OCI-LY7 (cell line): ENCODE results near the gene CCDC187. TPM values are rescaled to one million over a fixed set of nuclear protein-coding genes. Genes with fewer than 3 reads are reported as not detected.
"Not testable (repeated sequence)": the region's sequence is repeated elsewhere in the genome, so short reads cannot be mapped to it uniquely, and the experiment has no call there.

Experiments used
- Bru-seq: library from RNA; stranded (reverse); fragments of 400-500 nt; gene quantifications from one replicate; lab custom pipeline; 2021; lab: Mats Ljungman, UMichigan
- BruChase-seq, 2 experiments: library from RNA; stranded (reverse); fragments of 400-500 nt; gene quantifications; one replicate each; lab custom pipeline; 2021; lab: Mats Ljungman, UMichigan
- BruUV-seq: library from RNA; stranded (reverse); fragments of 400-500 nt; replicated peaks from 2 replicates; lab custom pipeline; 2021; lab: Mats Ljungman, UMichigan
- CTCF ChIA-PET: fragments of 300-600 bp; sonication (Branson Sonifier 250); formaldehyde crosslinking; loops from one replicate; lab custom pipeline; 2022; ENCODE audit warnings: antibody characterized with exemption; ENCODE audit not compliant: unreplicated experiment; lab: Charles Lee
- POLR2A ChIA-PET: fragments of 300-600 bp; sonication (Branson Sonifier 250); formaldehyde crosslinking; loops from one replicate; lab custom pipeline; 2022; ENCODE audit warnings: antibody characterized with exemption; lab: Charles Lee
- DNase-seq: peaks from one replicate; pipeline ENCODE4 v3.0.0-alpha.2; 2015; ENCODE audit warnings: low spot score
- H2AFZ ChIP-seq: fragments of 200-600 bp; sonication (generic), shearing (Covaris generic); 2 replicates; pipeline ENCODE4 v1.6.1; 2014; ENCODE audit warnings: mild to moderate bottlenecking, antibody characterized with exemption, low read length, moderate library complexity
- H3K27ac ChIP-seq: fragments of 200-600 bp; sonication (generic); 2 replicates; pipeline ENCODE4 v1.5.1; 2014; ENCODE audit warnings: mixed run types, low read depth, mild to moderate bottlenecking, moderate library complexity, low read length, inconsistent platforms; ENCODE audit not compliant: poor library complexity, severe bottlenecking
- H3K36me3 ChIP-seq: fragments of 200-600 bp; sonication (generic); 2 replicates; pipeline ENCODE4 v1.6.1; 2014; ENCODE audit warnings: mild to moderate bottlenecking, antibody characterized with exemption, low read length, moderate library complexity, mixed read lengths; ENCODE audit not compliant: insufficient read depth
- H3K4me1 ChIP-seq: fragments of 200-600 bp; sonication (generic); 2 replicates; pipeline ENCODE4 v1.5.1; 2014; ENCODE audit warnings: mild to moderate bottlenecking, low read length; ENCODE audit not compliant: insufficient read depth, poor library complexity, severe bottlenecking
- H3K4me2 ChIP-seq: fragments of 200-600 bp; sonication (generic); 2 replicates; pipeline ENCODE4 v1.6.1; 2014; ENCODE audit warnings: mild to moderate bottlenecking, low read length
- H3K4me3 ChIP-seq: fragments of 200-600 bp; sonication (generic); 2 replicates; pipeline ENCODE4 v1.5.1; 2014; ENCODE audit warnings: mild to moderate bottlenecking, low read depth, low read length; ENCODE audit not compliant: poor library complexity, severe bottlenecking
- H3K79me2 ChIP-seq: fragments of 200-600 bp; sonication (generic); 2 replicates; pipeline ENCODE4 v1.6.1; 2016; ENCODE audit warnings: low read depth, mild to moderate bottlenecking, low read length, moderate library complexity, mixed read lengths; ENCODE audit not compliant: insufficient read depth
- H3K9me2 ChIP-seq: fragments of 200-600 bp; sonication (generic); 2 replicates; pipeline ENCODE4 v1.6.1; 2016; ENCODE audit warnings: mild to moderate bottlenecking, low read length, mixed read lengths; ENCODE audit not compliant: insufficient read depth
- H3K9me3 ChIP-seq: fragments of 200-600 bp; sonication (generic); 2 replicates; pipeline ENCODE4 v1.6.1; 2014; ENCODE audit warnings: mild to moderate bottlenecking, mixed run types, low read length, mixed read lengths
- H4K20me1 ChIP-seq: fragments of 200-600 bp; sonication (generic); 2 replicates; pipeline ENCODE4 v1.6.1; 2014; ENCODE audit warnings: mild to moderate bottlenecking, antibody characterized with exemption, low read length, moderate library complexity, mixed read lengths; ENCODE audit not compliant: insufficient read depth
- EZH2phosphoT487 ChIP-seq: fragments of 200-600 bp; sonication (generic); IDR thresholded peaks from 2 replicates; pipeline ENCODE4 v1.6.1; 2018; ENCODE audit warnings: low read depth, borderline replicate concordance, mild to moderate bottlenecking, mixed run types, antibody characterized with exemption, low read length, moderate library complexity, mixed read lengths
- intact Hi-C: fragments of 100-400 bp; cut with micrococcal nuclease; formaldehyde crosslinking; loops from one replicate; pipeline ENCODE4 v1.10.0; 2022; ENCODE audit not compliant: unreplicated experiment
- long read RNA-seq: library from polyadenylated mRNA; stranded (forward); transcript quantifications from one replicate; pipeline ENCODE4 v2.0.0, GENCODE V29; 2022
- total RNA-seq, 2 experiments: library from RNA; depleted of rRNA in 1 of 2; stranded (reverse); fragments of >200 nt in 1 of 2; shearing (Covaris generic) in 1 of 2; gene quantifications; 2 replicates each; pipeline ENCODE4 v1.2.3, GENCODE V29; 2014 to 2022
- TF ChIP-seq, protein P1 (sequence below): fragments of 200-600 bp; sonication (generic); conservative IDR thresholded peaks from 2 replicates; pipeline ENCODE4 v1.5.1; 2014; ENCODE audit warnings: mild to moderate bottlenecking, antibody characterized with exemption, low read length, moderate library complexity, mixed read lengths

The CCDC187 gene
- not detected in 2 replicates for total RNA-seq (2014; rRNA removed; shearing (Covaris generic))
- total RNA-seq (2022): not detected in 2 replicates
- Bru-seq, nascent RNA: percentile 6 among the genes with signal in this experiment
- BruChase-seq, experiment 1, labeled RNA remaining after a 6-hour chase: percentile 3 among the genes with signal in this experiment
- BruChase-seq, experiment 2, labeled RNA remaining after a 2-hour chase: percentile 3 among the genes with signal in this experiment
- long read RNA-seq: 0 reads

DNA sequence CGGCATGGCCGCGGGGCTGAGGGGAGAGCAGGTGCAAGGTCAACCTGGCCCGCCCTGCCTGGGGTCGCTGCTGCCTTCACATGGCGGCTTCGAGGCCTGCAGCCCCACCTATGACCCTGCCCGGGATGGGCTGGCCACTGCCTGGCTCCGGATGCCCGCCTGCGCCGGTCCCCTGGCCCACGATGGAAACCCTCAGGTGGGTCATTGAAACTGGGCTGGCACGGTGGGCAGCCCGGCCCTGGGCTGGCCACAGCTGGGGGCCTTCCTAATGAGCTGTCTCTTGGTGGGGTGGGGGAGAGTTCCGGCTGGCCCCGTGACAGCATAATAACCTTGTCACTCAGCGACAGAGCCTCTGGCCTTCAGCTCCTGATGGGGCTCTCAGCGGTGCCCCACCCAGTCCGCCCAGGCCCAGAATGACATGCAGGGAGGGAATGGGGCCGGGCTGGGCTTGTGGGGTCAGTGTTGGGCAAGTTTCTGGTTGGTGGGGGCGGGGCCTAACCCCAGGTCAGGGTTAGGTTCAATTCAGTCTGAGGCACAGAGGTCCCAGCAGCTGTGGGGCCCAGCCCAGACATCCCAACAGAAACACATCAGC, at the start of gene CCDC187:
TSS of gene CCDC187 (minus strand) at position 270 of the 592 bp plus-strand sequence. CDS start at position 6, 264 bp downstream.
- DNase-seq: no peak
- no peaks in the 10 kb centered on the region for H3K9me2 ChIP-seq
- no peak within 1 kb of the TSS for H3K4me3 ChIP-seq
- ChIA-PET CTCF (no interaction called here), POLR2A (no interaction called here)
- intact Hi-C loops: no loop called here
- H4K20me1 ChIP-seq: no peaks in the 10 kb centered on the region
- H3K79me2 ChIP-seq: no peaks in the 10 kb centered on the region
- H3K27ac ChIP-seq: no peak within 1 kb of the TSS
- H2AFZ ChIP-seq: no peak within 1 kb of the TSS
- TF ChIP-seq, protein P1, sequence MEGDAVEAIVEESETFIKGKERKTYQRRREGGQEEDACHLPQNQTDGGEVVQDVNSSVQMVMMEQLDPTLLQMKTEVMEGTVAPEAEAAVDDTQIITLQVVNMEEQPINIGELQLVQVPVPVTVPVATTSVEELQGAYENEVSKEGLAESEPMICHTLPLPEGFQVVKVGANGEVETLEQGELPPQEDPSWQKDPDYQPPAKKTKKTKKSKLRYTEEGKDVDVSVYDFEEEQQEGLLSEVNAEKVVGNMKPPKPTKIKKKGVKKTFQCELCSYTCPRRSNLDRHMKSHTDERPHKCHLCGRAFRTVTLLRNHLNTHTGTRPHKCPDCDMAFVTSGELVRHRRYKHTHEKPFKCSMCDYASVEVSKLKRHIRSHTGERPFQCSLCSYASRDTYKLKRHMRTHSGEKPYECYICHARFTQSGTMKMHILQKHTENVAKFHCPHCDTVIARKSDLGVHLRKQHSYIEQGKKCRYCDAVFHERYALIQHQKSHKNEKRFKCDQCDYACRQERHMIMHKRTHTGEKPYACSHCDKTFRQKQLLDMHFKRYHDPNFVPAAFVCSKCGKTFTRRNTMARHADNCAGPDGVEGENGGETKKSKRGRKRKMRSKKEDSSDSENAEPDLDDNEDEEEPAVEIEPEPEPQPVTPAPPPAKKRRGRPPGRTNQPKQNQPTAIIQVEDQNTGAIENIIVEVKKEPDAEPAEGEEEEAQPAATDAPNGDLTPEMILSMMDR: no peak
- TF ChIP-seq EZH2phosphoT487: no peak
- peaks cover 7% of the 10 kb centered on the region for H3K9me3 ChIP-seq
- H3K4me2 ChIP-seq: no peak within 1 kb of the TSS
- H3K36me3 ChIP-seq: no peaks in the 10 kb centered on the region
- H3K4me1 ChIP-seq: no peaks in the 10 kb centered on the region
- no TSS peak for BruUV-seq

DNA sequence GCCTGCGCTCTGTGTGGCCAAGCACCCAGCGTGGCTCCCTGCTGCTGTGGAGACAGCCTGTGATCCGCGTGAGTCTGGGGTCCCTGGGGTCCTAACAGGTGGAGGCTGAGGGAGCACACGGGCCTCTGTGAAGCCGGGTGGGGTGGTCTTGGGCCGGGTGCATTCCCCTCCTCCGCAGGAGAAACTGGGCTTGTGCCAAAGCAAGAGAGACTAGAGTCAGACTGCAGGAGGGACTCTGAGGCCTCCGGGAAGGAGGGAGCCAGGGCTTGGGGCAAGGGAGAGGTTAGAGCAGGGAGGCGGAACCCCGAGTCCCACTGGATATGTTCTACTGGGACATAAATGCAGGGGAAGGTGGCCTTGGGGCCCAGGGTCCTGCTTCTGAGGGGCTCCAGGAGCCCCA, 49.2 kb upstream of the CCDC187 start:
- DNase-seq: no peak
- ChIA-PET CTCF (no interaction called here), POLR2A (no interaction called here)
- TF ChIP-seq, protein P1: no peak
- no peak for TF ChIP-seq EZH2phosphoT487
- H3K4me1 ChIP-seq: no peaks in the 10 kb centered on the region
- no peak overlapping the region for H2AFZ ChIP-seq
- no peaks in the 10 kb centered on the region for H3K9me3 ChIP-seq
- no peaks in the 10 kb centered on the region for H3K36me3 ChIP-seq
- no peak overlapping the region for H3K27ac ChIP-seq
- no peaks in the 10 kb centered on the region for H4K20me1 ChIP-seq
- no peaks in the 10 kb centered on the region for H3K79me2 ChIP-seq
- no peak overlapping the region for H3K4me3 ChIP-seq
- BruUV-seq: no TSS peak
- no peaks in the 10 kb centered on the region for H3K9me2 ChIP-seq
- H3K4me2 ChIP-seq: no peak overlapping the region
- intact Hi-C loops: no loop called here

DNA sequence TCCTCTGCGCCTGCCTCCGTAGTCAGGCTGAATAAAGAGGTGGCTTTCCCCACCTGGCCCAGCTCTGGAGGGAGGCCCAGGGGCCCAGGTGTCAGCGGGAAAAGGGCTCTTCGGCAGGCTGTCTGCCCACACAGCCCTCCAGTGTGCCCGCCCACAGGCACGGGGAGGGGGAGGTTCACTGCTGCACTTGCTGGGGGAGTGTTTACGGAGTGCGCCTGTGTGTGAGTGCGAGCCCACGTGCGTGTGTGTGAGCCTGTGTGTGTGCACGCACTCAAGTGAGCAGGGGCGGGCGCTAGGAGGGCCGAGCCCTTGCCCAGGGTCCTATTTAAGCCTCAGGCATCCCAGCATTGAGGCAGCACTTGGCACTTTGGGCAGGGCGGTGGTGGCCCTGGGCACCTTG, 48.8 kb upstream of the CCDC187 start:
- TF ChIP-seq, protein P1: no peak
- no peak for TF ChIP-seq EZH2phosphoT487
- Histone ChIP-seq H3K79me2 (no peaks in the 10 kb centered on the region), H2AFZ (no peak overlapping the region), H3K4me1 (no peaks in the 10 kb centered on the region), H3K9me3 (no peaks in the 10 kb centered on the region), H3K27ac (no peak overlapping the region), H3K4me3 (no peak overlapping the region), H3K4me2 (no peak overlapping the region), H3K9me2 (no peaks in the 10 kb centered on the region), H3K36me3 (no peaks in the 10 kb centered on the region), H4K20me1 (no peaks in the 10 kb centered on the region)
- intact Hi-C loops: no loop called here
- DNase-seq: no peak
- POLR2A ChIA-PET: interaction anchor here (0.6 kb wide), 1 partner anchor 360 kb away, joined by 3 read pairs; no protein-coding TSS in a partner anchor
- BruUV-seq: no TSS peak
- CTCF ChIA-PET: no interaction called here

DNA sequence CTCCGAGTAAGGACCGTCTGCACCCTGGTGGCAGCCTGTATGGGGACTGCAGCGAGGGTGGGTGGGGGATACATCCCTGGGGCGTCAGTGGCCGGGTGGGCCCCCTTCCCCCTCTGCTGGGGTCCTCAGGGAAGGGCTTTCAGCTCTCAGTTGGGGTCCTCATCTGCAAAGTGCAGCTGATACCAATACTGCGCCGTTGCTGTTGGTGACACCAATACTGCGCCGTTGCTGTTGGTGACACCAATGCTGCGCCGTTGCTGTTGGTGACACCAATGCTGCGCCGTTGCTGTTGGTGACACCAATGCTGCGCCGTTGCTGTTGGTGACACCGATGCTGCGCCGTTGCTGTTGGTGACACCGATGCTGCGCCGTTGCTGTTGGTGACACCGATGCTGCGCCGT, 48.0 kb upstream of the CCDC187 start:
- H3K4me1 ChIP-seq, H3K9me3 ChIP-seq, H4K20me1 ChIP-seq, BruUV-seq, H3K79me2 ChIP-seq, DNase-seq, H3K4me2 ChIP-seq, H3K36me3 ChIP-seq, H3K4me3 ChIP-seq, H3K9me2 ChIP-seq, H3K27ac ChIP-seq, POLR2A ChIA-PET, intact Hi-C loops, H2AFZ ChIP-seq, CTCF ChIA-PET: not testable (repeated sequence)
